Femur (tissue), 1 donor: ENCODE data around the gene ROR2.

ENCODE experiments used
- DNase-seq: peaks from one replicate; pipeline ENCODE4 v3.0.0-alpha.2; 2017

ROR2 gene

DNA sequence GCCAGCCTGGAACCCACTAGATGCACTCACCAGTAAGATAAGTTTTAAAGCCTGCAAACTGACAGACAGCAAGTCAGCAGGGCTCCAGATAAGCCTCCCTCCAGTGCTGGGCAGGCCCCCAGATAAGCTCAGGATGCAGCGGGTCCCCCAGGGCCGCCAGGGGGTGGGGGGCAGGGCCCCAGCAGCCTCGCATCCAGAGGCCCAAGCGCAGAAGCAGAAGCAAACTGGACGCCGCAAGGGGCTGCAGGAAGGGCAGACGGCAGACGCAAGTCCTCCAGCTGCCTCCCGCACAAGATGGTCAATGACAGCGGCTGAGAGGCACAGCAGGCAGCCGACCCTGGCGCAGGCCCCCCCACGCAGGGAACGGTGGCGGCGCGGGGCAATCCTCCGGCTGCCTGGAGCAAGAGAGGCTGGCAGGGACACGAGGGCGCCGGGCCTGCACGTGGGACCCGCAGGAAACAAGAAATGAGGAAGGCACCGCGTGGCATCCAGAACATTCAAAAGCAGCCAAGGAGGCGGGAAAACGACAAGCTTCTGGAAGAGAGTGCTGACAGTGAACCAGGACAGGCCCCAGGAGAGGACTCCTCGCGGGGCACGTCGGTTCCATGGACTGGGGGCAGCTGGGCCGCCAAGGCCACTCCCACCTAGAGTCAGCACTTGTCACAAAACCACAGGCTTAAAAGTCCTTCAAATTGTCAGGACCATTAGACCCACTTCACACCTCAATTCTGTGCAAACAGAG is 49.8 kb downstream of the ROR2 start:
- peak; percentile 43 for DNase-seq

DNA sequence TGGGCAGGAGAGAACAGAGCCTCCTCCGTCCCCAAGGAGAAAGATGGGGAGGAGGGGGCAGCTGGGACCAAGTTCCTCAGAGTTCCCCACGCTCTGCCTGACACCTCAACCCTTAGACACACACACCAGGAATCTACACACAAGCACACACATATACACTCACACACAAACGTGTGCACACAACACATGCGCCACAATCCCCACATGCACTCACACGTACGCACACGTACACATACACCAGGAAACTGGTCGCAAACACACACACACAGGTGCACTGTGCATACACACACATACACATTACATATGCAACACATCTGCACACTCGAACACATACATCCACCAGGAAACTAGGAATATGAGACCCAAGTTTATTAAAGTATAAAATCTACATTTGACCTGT is 50.4 kb downstream of the ROR2 start:
- DNase-seq = no peak

DNA sequence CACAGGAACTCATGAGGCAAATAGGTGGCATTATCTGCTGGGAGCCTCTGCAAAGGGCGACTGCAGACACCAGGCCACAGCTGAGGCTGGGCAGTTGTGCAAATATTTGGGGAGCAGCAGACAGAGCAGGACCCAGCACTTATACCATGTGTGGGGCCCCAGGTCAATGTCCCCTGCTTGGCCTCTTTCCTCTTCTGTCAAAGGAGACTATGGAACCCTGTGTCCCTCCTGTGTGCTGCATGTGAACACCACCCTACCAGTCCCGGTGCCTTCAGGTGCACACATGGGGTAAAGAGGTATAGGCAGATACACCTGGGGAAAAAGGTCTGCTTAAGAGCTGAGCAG is 50.8 kb downstream of the ROR2 start:
- DNase-seq = no peak

DNA sequence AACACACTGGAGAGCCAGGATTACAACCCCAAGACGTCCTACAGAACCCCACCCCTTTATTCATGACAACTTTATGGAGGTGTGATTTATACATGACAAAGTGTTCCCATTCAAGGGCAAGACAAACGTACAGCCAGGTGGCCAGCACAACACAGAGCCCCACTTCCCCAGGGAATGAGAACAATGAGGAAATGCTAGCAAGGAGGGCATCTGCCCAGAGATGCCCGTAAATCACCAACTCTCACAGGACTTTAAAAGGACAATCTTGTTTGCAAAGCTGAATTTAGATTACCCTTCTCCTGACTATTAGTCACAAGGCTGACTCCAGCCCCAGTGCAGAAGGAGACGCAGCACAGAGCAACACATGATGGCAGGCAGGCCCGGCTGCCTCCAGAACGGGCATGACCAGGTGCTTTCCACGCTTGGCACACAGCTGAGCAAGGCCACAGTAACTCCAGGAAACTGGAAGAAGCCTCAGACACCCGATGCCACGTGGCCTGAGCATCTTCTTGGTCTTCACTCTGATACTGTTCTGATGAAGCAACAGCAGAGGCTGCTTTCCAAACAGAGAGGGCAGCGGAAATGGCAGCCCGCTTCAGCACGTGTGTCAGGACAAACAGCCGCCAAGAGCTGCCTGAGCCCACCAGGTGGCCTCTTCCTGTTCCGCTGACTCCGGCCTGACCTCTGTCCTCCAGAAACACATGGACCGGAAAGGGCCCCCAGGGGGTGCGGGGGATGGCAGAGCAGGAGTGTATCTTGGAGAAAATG is 51.4 kb downstream of the ROR2 start:
- DNase-seq = no peak

DNA sequence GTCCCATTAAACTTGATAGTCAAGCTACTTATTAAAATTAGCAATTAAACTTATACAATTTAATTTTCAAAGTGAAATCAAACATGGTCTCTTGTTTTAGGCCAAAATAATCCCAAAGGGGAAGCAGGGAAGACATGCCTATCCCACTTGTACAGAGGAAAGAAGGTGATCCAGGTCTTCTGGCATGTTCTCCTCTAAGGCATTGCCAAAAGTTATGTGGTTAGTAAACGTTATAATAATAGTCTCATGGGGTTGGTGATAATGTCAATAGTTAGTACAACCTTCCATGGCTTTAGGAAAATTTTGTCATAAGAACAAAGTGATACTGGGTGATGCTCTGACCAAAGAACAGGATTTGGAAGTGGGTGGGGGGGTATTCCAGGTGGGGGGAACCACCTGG is 52.8 kb downstream of the ROR2 start:
- no peak for DNase-seq

DNA sequence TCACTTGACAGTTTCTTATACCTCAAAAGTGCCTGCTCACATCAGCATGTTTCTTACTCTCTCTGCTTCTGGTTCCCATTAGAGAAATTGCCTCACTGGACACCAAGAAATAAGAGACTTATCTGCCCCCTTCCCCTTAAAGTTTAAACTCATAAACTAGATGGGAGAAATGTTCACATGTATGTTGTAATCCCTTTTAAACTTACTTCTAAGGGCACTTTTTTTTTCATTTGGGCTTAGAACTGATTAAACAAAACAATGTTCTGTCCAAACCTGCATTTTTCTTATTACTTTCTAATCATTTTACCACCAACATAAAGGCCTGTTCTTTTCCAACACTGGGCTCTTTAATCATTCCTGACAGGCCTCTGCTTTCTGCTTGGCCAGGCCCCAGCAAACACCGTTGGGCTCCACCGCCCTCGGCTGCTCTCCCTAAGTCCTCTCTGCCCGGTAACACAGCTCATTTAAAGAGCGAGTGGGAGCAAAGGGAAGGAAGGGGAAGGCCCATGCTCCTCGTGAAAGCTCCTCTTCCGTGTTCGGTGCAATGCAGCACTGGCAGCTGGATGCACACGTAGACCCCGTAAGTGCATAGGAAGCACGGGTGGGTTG is 53.4 kb downstream of the ROR2 start:
- DNase-seq = peak; percentile 59

DNA sequence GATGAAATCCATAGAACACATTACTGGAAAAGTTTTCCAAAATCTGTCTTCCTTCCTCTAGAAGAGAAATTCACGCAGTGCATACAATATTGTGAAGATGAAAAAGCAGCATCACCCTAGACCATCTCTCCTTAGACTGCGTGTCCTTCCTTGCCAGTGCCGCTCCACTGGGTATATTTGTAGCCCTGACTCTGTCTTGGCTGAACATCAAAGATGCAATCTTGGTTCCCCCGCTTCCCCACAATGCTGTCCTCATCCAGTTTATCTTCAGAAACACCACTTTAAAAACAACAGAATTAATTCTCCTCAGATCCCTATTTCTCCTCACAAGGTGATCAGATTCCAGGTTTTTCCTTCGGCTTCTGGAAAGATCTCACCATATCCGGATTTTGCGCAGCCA is 53.9 kb downstream of the ROR2 start:
- DNase-seq = no peak

DNA sequence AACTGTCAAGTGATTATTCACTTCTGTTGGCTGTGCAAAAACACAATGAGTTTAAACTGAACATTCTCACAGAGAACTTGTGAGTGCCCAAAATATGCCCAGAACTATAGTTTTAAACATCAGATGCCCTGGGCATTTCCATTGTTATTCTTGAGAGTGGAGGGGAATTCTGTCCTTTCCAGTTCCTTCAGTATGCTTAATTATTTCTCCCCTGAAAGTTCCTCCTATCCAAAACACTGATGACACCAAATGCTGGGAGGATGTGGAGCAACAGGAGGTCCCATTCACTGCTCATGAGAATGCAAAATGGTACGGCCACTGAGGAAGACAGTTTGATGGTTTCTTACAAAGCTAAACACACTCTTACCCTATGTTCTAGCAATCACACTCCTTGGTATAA is 55.5 kb downstream of the ROR2 start:
- DNase-seq = no peak

DNA sequence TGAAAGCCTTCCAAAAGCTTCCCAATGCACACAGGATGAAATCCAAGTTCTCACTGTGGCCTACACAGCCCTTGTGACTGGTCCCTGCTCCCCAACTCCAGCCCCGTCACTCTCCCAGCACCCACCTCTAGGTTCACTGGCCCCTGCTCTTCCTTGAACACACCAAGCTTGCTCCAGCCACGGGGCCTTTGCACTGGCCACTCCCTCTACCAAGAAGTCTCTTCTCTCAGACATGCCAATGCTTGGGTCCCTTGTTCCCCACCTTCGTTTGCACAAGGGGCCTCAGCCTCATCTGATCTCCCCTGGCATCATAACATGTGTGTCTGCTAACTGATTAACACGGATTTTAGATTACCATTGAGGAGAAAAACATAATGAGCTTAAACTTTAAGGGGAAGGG is 56.0 kb downstream of the ROR2 start:
- DNase-seq = no peak

DNA sequence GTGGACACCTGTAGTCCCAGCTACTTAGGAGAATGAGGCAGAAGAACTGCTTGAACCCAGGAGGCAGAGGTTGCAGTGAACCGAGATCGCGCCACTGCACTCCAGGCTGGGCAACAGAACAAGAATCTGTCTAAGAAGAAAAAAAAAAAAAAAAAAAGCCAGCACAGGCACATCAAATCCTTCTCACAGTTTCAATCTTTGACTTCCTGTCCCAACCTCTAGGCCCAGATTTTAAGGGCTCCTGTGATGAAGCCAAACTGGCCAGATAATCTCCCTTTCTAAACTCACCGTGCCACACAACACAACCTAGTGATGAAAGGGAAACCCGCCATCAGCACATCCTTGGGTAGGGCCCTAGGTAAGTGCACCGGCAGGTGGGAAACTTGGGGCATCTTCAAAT is 58.1 kb downstream of the ROR2 start:
- no peak for DNase-seq

DNA sequence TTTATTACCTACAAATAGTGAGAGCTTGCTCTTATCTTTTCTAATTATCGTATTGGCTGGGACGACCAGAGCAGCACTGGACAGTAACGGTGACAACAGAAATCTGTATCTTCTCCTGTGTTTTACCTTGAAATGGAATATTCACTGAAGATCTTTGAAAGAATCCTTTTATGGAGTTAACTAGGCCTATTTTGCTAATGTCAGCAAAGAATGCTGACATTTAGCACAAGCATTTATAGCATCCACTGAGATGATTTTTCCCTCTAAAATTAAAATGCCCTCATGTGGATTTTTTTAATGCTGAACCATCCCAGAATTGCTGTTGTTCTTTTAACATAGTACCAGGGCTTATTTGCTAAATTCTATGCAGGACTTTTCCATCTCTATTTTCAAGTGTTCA is 59.4 kb downstream of the ROR2 start:
- DNase-seq = no peak

DNA sequence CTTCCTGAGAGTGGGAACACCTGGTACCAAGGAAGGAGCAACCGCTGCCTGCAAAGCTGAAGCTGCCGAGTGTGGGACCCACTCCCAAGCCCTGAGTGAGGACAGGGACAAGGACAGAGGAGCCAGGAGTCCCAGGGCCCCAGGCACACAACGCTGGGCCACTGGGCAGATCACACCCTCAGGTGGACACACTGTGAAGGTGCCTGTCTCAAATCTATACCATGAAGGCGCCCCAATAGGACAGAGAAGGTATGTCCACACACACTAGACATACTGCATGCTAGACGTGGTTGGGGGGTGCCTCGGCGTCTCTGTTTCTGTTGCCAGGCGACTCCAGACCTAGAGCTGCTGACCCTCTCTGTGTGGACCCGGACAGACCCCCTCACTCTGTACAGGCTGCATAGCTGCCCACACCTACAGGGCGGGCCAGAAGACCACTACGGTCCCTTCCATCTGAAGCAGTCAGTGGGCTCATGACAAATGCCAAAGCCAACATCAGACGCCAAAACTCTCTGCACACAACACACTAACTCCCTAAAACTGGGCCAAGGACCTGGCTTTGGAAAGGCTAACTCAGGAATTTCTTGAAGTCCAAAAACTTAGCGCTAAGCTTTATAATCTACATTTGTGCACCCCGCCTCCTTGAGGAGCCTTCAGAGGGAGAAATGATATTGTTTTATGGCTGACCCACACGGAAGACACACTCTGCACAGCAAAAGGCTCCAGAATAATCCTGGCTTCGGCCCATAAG is 60.7 kb downstream of the ROR2 start:
- DNase-seq = no peak

DNA sequence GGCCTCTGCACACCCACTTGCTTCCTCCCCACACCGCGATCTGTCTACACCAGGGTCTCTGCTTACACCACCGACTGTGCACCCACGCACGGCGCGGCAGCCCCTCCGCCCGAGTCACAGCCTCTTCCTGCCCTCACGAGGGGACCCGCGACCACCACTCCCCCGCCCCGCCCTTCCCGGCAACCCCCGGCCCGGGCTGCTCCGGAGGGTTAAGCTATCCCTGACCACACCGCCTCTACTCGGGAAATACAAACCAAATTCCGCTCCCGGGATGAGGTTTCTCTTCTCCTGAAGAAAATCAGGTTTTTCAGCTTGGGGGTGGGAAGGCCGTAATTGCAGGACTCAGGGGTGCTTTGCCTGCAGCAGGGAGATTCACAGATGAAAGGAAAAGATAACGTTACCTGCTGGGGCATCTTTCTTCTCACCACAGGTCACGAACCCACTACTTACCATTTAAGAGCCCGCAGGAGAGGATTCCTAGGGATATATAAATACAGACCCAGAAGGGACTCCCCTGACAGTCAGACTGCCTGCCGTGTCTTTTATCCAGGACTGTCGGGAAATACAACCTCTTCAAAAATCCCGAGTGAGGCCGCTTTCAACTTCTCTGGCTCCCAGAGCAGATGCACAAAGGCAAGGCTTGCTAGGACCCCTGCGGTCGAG is 63.5 kb downstream of the ROR2 start:
- no peak for DNase-seq

DNA sequence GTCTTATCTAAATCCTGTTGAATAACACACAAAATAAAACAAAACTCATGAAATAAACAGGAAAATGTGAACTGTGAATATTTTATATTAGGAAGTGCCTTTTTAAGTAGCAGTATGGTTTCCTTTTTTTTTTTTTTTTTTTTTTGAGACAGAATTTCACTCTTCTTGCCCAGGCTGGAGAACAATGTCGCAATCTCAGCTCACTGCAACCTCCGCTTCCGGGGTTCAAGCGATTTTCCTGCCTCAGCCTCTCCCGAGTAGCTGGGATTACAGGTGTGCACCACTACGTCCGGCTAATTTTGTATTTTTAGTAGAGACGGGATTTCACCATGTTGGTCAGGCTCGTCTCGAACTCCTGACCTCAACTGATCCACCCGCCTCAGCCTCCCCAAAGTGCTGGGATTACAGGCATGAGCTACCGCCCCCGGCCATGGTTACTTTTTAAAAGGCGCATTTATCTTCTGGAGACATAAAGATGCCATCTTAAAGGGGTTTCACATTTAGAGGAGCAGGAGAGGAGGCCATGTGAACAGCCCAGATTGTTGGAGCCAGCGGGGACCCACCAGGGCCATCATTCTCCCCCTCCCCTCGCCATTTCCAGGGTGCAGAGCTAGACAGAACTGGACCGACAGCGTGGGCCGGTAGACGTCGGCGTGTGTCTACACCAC is 64.1 kb downstream of the ROR2 start:
- no peak for DNase-seq

DNA sequence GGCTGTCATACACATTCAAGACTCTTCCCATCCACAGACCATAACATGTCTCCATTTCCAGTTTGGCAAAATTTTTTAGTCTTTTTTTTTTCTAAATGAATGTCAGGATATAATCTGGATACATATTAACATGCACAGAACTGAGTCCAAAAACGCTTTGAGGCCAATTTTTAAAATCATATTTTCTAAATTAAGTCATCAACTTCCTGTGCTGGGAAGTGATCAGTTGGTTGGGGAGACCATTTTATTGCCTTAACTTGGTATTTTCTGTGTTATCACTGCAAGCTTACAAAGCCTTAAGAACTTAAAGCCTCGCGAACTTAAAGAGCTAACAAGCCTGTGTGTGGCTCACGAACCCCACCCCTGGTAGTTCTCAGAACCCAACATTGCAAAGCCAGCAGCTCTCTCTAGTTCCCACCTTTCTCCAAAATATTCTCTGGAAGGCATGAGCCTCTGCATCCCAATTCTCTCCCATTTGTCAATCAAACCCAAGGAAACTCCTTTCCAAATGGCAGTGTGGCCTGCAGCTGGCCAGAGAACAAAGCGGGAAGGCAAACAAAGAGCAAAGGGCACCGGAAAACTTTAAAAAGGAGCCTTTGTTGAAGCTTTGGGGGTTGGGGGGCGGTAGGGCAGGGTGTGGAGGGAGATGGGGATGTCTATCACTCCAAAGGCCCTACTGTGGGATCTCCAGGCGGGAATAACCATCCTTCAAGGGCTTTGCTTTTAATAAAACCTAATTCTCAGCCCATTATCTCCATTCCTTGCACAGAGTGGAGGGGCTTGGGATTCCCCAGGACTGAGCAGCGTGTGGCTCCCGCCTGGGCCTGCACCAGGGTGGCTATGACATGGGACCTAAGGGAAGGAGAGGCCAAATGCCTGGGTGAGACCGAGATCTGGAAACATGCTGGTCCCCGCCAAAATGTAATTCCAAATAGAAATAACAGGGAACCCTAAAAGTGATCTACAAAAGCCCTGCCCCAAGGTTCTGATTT is 65.0 kb downstream of the ROR2 start:
- DNase-seq = no peak

DNA sequence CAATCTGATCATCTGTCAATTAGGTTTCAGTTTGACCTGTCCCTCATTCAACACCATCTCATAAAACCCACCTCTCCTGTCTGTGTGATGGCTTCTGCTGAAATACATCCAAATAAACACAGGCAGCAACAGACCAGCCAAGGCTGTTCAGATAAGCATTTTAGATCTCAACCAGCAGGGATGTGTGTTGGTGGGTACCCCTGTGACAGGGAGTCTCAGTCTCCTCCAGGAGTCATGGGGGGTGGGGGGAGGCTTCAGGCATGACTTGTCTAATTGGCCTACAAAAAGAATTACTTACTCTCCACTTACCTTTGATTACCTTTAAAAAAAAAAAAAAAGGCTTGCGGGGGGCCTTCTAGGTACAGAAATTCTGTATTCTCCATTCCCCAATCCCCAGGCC is 65.9 kb downstream of the ROR2 start:
- no peak for DNase-seq

DNA sequence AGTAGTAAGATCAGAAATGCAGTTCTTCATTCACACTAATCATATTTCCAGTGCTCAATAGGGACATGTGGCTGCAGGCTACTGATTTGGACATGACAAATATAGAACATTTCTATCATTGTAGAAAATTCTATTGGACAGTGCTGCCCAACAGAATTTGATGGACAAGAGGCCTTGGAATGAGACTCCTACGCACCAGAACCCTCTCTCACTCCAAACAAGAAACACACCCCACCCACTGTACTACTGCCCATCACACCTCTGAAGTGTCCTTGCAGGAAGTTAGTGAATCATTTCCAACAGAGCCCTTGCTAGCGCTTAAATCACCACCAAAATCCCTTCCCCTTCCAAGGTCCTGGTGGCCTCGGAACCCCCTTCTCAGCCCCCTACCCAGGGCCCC is 66.5 kb downstream of the ROR2 start:
- no peak for DNase-seq

DNA sequence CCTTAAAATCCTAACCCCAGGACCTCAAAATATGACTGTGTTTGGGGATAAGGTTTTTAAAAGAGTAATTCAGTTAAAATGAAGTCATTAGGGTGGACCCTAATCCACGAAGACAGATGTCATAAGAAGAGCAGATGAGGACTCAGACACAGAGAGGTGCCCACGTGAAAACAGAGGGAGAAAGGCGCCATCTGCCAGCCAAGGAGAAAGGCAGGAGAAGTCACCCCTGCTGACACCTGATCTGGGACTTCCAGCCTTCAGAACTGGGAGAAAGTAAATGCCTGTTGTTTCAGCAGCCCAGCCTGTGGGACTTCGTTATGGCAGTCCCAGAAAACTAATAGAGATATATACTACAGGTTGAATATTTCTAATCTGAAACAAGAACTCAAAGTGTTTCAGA is 67.4 kb downstream of the ROR2 start:
- no peak for DNase-seq

DNA sequence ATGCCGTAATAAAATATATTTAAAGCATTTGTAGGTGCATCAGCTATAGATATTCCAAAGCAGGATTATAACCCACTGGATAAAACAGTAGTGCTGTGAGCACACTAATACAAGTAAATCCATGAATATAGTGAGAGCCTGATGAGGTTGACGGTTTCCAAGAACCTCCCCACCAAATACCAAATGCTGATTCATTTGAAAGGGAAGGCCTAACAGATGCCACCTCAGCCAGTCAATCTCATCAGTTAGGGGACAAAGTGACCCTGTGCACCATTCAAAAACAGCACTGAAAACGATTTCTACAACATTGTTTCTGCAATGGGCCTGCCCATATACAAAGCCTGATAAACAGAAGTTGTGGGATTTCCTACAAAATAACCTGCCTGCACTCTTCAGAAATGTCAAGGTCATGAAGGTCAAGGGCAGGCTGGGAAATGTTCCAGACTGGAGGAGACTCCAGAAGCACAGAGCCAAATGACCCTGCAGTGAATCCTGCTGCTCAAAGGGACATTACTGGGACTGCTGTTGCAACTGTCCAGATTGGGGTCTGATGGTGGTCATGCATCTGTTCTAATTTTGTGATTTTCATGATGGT is 69.6 kb downstream of the ROR2 start:
- no peak for DNase-seq

DNA sequence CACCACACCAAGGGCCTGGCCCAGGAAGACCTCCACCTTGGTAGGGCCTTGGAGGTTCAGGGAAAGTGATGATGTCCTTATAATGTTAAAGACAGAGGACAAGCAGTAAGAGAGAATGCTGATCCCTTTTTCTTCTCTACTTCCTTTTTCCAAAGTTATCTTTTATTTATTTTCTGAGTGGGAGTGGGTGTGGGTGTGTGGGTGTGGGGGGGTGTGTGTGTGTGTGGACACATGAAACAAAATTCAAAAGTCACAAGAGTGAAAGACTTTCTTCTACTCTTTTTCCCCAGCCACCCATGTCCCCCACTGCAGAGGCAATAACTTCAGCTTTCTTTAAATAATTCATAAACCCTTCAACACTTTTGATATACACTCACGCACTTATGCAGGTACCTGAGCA is 70.8 kb downstream of the ROR2 start:
- DNase-seq = no peak

DNA sequence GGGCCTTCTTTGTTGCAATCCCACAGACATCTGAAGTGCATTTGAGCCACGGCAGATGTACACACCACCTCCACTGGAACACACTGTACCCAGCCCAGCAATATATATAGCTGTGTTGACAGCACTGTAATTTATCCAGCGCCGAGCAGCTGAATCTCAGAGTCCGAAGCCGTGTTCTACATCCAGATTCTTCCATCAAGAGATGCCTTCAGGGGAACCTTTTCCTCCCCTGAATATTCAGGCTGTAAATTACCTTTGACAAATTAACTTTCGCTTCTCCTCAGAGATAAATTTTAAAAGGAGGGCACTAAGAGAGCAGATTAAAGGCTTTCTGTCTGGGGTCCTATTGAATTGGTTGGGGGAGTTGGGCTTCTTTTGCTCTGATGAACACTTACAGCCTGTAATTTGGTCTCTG is 76.4 kb downstream of the ROR2 start:
- DNase-seq = peak; percentile 66
